Uterus (tissue), 4 donors: ENCODE measurements around the gene DUSP10. TPM values are rescaled to one million over a fixed set of nuclear protein-coding genes. Genes with fewer than 3 reads are reported as not detected.

Experiments used
- DNase-seq, 2 donors: peaks; one replicate each; pipeline ENCODE4 v3.0.0-alpha.2; 2019 to 2020
- H3K27ac ChIP-seq, 2 donors: fragments of 200-600 bp; sonication (generic); 1 replicate in 1 of 2; 2 replicates in 1 of 2; pipeline ENCODE4 v1.5.1; 2016 to 2018
- H3K27me3 ChIP-seq, 2 donors: fragments of 200-600 bp; sonication (generic); one replicate each; pipeline ENCODE4 v1.5.1; 2018 to 2019; ENCODE audit warnings: control low read depth in 1 of 2
- H3K36me3 ChIP-seq, 2 donors: fragments of 200-600 bp; sonication (generic); one replicate each; pipeline ENCODE4 v1.5.1; 2019; ENCODE audit warnings: control low read depth in 1 of 2
- H3K4me1 ChIP-seq, 2 donors: fragments of 200-600 bp; sonication (generic); one replicate each; pipeline ENCODE4 v1.5.1; 2018 to 2019; ENCODE audit warnings: control low read depth in 1 of 2
- H3K4me3 ChIP-seq, 2 donors: fragments of 200-600 bp; sonication (generic); 1 replicate in 1 of 2; 2 replicates in 1 of 2; pipeline ENCODE4 v1.5.1; 2018 to 2019; ENCODE audit warnings: mild to moderate bottlenecking in 1 of 2
- H3K9me3 ChIP-seq, 2 donors: fragments of 200-600 bp; sonication (generic); one replicate each; pipeline ENCODE4 v1.5.1; 2019; ENCODE audit warnings: control low read depth in 1 of 2
- POLR2A ChIP-seq, 2 donors: fragments of 450-650 bp; IDR thresholded peaks; one replicate each; pipeline ENCODE4 v1.6.1; 2016; ENCODE audit warnings: antibody characterized with exemption in 2 of 2, mild to moderate bottlenecking in 1 of 2, moderate library complexity in 1 of 2
- intact Hi-C: fragments of 100-400 bp; cut with DNase I; formaldehyde crosslinking; loops from one replicate; pipeline ENCODE4 v1.15.1; 2023; ENCODE audit warnings: low total_unique reads
- total RNA-seq, 4 donors: library from RNA; depleted of rRNA in 3 of 4; stranded (reverse); fragments of >200 nt in 3 of 4; gene quantifications; one replicate each; pipeline versions ENCODE4 v1.1.0 to v1.2.4, GENCODE V29; 2014 to 2023
- TF ChIP-seq, protein P1 (sequence below), 4 experiments: fragments of 200-600 bp in 2 of 4; fragments of 450-650 bp in 2 of 4; sonication (generic) in 2 of 4; IDR thresholded peaks; one replicate each; pipeline ENCODE4 v1.5.1; 2016 to 2019; ENCODE audit warnings: antibody characterized with exemption in 4 of 4, mild to moderate bottlenecking in 2 of 4, moderate library complexity in 1 of 4
- donor health status: DM: yes; HTN: yes; CAD: no.

DUSP10 gene
- total RNA-seq, 4 donors from 2014 or later: 0.26 to 10.9 (median 5.5) TPM

DNA sequence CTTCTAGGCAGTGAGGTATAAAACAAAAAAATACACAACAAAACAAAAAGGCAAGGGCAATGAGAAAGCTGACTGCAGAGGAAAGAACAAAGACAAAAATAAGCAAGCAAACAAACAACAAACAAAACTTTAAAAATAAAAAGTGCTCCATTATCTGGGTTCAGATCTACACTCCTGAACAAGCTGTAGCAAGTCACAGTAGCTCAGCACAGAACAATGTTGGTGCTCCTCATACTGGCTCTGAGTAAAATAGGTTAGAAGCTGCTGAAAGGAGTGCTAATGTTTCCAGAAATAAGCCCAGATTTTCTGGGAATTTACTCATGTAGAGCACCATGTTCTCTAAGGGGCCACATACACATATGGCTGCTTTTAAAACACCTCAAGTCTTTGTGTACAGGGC, 16.6 kb upstream of the DUSP10 start:
- intact Hi-C loops: no loop called here
- Histone ChIP-seq H3K27ac (no peak overlapping the region), H3K4me1 (no peaks in the 10 kb centered on the region), H3K27me3 (no peaks in the 10 kb centered on the region), H3K36me3 (no peaks in the 10 kb centered on the region), H3K4me3 (no peak overlapping the region), H3K9me3 (no peaks in the 10 kb centered on the region)
- no peak for TF ChIP-seq POLR2A (IDR thresholded peaks at IDR 0.05)
- TF ChIP-seq, protein P1, sequence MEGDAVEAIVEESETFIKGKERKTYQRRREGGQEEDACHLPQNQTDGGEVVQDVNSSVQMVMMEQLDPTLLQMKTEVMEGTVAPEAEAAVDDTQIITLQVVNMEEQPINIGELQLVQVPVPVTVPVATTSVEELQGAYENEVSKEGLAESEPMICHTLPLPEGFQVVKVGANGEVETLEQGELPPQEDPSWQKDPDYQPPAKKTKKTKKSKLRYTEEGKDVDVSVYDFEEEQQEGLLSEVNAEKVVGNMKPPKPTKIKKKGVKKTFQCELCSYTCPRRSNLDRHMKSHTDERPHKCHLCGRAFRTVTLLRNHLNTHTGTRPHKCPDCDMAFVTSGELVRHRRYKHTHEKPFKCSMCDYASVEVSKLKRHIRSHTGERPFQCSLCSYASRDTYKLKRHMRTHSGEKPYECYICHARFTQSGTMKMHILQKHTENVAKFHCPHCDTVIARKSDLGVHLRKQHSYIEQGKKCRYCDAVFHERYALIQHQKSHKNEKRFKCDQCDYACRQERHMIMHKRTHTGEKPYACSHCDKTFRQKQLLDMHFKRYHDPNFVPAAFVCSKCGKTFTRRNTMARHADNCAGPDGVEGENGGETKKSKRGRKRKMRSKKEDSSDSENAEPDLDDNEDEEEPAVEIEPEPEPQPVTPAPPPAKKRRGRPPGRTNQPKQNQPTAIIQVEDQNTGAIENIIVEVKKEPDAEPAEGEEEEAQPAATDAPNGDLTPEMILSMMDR (IDR thresholded peaks at IDR 0.05): no peak
- DNase-seq: no peak

DNA sequence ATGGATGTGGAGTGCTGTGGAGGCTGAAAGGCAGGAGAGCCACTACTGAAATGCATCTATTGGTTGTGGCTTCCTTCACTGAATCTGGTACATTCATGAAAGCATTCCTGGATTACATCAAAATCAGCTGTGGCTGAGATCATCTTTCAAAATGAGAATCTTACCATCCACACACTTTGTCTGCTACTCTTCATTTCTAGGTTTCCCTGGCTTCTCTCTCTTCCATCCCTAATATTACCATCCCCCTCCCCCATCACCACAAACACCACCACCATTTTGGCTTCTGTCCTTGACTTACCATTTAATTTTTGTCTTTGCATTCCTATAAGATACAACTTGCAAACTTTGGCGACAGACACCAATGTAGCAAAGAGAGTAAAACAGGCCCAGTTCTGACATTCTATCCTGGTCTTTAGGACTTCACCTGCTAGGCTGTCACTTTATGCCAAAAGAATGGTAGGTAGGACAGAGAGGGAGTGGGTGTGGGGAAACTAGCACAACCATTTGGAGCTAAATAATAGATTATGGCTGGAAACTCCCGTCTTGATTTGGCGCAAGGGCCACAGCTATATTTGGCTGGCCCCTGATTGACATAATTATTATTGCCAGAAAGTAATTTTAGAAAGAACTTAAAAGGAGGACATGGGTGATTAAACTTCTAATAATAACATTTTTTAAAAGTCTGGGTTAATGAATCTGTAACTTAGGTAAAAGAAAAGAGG, 15.1 kb upstream of the DUSP10 start:
- no peak overlapping the region for H3K4me3 ChIP-seq
- H3K27me3 ChIP-seq: no peaks in the 10 kb centered on the region
- intact Hi-C loops: no loop called here
- H3K9me3 ChIP-seq: no peaks in the 10 kb centered on the region
- no peaks in the 10 kb centered on the region for H3K4me1 ChIP-seq
- H3K27ac ChIP-seq: no peak overlapping the region
- DNase-seq: no peak
- no peak for TF ChIP-seq POLR2A (IDR thresholded peaks at IDR 0.05)
- TF ChIP-seq, protein P1 (IDR thresholded peaks at IDR 0.05): no peak
- no peaks in the 10 kb centered on the region for H3K36me3 ChIP-seq

DNA sequence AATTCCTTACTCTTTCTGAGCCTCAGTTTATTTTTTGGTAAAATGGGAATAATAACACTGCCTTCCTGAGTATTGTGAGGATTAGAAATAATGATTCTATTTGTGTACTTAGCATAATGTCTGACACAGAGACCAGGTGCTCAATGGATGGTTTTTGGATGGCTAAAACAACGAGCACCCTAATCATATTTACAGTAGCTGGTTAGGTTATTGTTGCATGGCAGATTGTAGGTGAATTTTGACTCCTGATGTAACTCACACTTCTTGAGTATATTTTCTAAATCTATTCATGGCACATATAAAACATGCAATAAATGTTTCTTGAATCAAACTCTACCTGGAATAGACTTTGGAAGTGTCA, 11.9 kb upstream of the DUSP10 start:
- no peak for DNase-seq
- Histone ChIP-seq H3K36me3 (no peaks in the 10 kb centered on the region), H3K4me3 (no peak overlapping the region), H3K27ac (no peak overlapping the region), H3K9me3 (no peaks in the 10 kb centered on the region), H3K27me3 (no peaks in the 10 kb centered on the region), H3K4me1 (no peaks in the 10 kb centered on the region)
- intact Hi-C loops: no loop called here
- TF ChIP-seq POLR2A (IDR thresholded peaks at IDR 0.05): no peak
- TF ChIP-seq, protein P1 (IDR thresholded peaks at IDR 0.05): no peak

DNA sequence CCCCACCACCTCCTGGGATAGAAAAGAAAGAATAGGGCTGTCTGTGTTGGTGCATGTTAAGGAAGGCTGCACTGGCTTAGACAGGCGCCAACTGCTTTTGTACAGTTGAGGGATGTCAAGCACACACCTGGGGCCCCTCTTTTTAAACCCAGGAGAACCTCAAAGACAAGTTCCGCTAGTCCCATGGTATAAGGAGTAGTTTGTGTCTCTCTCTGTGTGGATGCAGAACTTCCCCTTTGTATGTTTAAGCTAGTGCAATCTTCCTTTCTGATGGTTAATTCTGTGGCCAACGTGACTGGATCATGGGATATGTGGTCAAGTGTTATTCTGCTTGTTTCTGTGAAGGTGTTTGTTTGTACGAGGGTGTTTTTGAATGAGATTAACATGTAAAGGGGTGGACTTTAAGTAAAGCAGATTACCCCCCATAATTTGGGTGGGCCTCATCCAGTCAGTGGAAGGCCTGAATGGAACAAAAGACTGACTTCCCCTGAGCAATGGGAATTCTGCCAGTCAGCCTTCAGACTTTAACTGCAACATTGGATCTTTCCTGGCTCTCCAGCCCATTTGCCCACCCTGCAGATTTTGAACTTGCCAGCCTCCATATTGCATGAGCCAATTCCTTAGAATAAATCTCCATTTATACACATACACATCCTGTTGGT, 9.5 kb upstream of the DUSP10 start:
- intact Hi-C loops: no loop called here
- no peaks in the 10 kb centered on the region for H3K27me3 ChIP-seq
- no peak for TF ChIP-seq POLR2A (IDR thresholded peaks at IDR 0.05)
- H3K9me3 ChIP-seq: no peaks in the 10 kb centered on the region
- no peak overlapping the region for H3K27ac ChIP-seq
- H3K4me1 ChIP-seq: no peaks in the 10 kb centered on the region
- H3K36me3 ChIP-seq: no peaks in the 10 kb centered on the region
- H3K4me3 ChIP-seq: no peak overlapping the region
- DNase-seq: no peak

DNA sequence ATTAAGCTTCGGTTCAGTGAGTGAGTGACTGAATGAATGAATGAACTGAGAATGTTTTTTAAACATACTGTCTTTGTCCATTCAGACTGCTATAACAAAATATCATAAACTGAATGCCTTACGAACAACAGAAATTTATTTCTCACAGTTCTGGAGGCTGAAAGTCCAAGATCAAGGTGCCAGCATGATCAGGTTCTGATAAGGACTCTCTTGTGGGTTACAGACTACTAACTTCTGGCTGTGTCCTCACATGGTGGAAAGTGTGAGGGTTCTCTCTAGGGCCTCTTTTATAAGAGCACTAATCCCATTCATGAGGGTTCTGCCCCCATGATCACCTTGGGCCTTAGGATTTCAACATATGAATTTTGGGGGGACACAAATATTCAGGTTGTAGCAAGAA, 7.1 kb upstream of the DUSP10 start:
- Histone ChIP-seq H3K27me3 (no peaks in the 10 kb centered on the region), H3K27ac (no peak overlapping the region), H3K9me3 (no peaks in the 10 kb centered on the region), H3K36me3 (no peaks in the 10 kb centered on the region), H3K4me3 (no peak overlapping the region), H3K4me1 (no peaks in the 10 kb centered on the region)
- DNase-seq: no peak
- intact Hi-C loops: no loop called here
- TF ChIP-seq, protein P1 (IDR thresholded peaks at IDR 0.05): no peak
- TF ChIP-seq POLR2A (IDR thresholded peaks at IDR 0.05): no peak
